Right lobe of liver (tissue), 4 donors: ENCODE data around the gene GREB1.

Source experiments
- POLR2A ChIP-seq: fragments of 450-650 bp; IDR thresholded peaks from one replicate; pipeline ENCODE4 v1.6.1; 2017; ENCODE audit warnings: antibody characterized with exemption, mild to moderate bottlenecking
- TF ChIP-seq, protein P1 (sequence below), 4 donors: fragments of 200-600 bp in 3 of 4; fragments of 450-650 bp in 1 of 4; IDR thresholded peaks; one replicate each; pipeline versions ENCODE4 v1.5.1 to v1.8.0; 2016 to 2022; ENCODE audit warnings: antibody characterized with exemption in 4 of 4, mild to moderate bottlenecking in 2 of 4
- donor health status: DM: no; HTN: no; CAD: no.
- donor health status: DM: no; HTN: no; CAD: no.
- donor health status: DM: no; HTN: yes; CAD: no.

DNA sequence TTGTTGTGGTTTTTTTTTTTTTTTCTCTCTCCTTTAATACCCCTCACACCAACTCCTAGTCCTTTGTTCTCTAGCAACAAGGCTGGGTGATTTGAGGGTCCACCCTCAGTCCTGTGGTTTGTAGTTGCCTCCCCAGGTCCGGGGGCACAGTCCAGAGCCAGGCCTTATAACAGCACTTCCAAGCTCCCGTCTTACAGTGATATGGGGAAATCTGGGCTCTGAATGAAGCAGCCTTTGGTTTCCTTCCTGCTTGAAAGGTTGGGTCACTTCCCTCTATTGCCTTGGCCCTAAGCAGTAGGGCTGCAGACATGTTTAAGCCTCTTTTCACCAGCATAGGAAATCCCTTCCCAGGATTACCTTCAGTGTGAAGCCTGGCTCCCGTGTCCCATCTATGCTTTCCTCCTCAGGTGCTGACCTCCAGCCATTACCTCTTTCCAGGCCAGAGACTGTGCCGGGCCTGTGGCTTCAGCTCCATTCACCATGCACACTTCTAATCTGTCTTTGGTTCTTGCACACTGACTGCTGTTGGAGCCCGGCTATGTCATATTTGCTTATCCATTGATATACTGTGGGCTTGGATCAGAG is 157.3 kb downstream of the GREB1 start:
- TF ChIP-seq, protein P1, sequence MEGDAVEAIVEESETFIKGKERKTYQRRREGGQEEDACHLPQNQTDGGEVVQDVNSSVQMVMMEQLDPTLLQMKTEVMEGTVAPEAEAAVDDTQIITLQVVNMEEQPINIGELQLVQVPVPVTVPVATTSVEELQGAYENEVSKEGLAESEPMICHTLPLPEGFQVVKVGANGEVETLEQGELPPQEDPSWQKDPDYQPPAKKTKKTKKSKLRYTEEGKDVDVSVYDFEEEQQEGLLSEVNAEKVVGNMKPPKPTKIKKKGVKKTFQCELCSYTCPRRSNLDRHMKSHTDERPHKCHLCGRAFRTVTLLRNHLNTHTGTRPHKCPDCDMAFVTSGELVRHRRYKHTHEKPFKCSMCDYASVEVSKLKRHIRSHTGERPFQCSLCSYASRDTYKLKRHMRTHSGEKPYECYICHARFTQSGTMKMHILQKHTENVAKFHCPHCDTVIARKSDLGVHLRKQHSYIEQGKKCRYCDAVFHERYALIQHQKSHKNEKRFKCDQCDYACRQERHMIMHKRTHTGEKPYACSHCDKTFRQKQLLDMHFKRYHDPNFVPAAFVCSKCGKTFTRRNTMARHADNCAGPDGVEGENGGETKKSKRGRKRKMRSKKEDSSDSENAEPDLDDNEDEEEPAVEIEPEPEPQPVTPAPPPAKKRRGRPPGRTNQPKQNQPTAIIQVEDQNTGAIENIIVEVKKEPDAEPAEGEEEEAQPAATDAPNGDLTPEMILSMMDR (IDR thresholded peaks at IDR 0.05) = no peak
- no peak for TF ChIP-seq POLR2A
